ENCODE data around the gene RIMBP2.

- no peak for TF ChIP-seq CTCF (IDR thresholded peaks at IDR 0.05)
- TF ChIP-seq EZH2phosphoT487 (IDR thresholded peaks at IDR 0.05), result no peak
Measured at GRCh38 chr12:130661059-130661458, 55.0 kb downstream of the RIMBP2 start.
